ENCODE results near the gene RIMBP3C. TPM values are rescaled to one million over a fixed set of nuclear protein-coding genes. Genes with fewer than 3 reads are reported as not detected.

Gene RIMBP3C
- total RNA-seq, 1 experiment from 2014 or later: 0.44 TPM

DNA sequence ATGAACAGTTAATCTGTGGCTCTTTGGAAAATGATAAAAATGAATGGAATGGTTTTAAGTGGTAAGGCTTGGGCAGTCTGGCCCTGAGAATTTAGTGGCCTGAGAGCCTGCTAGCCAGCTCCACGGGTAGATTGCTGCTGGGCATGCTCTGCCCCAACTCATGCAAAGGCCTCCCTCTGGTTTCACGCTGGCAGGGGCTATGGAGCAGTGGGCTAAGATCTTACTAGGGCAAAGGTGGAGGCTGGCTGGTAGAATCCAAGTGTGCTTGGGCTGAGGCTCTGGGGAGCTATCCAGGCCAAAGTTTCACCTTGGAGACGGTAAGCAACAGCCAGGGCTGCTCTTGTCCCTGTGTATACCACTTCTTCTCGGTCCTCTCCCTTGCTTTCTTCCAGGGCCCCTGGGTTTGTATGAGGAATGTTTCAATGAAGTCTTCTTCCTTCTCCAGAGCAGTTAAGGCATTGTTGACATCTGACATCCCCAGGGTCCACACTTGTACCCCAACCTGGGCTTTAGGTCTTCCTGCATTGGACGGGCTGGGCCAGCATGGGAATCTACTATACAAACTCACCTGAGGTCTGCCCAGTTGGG lies 43.7 kb upstream of the RIMBP3C start (continued):
- TF ChIP-seq NR3C1 (CRISPR knock-in tag; conservative IDR thresholded peaks at IDR 0.05; ENCODE audit: low read depth): no peak

DNA sequence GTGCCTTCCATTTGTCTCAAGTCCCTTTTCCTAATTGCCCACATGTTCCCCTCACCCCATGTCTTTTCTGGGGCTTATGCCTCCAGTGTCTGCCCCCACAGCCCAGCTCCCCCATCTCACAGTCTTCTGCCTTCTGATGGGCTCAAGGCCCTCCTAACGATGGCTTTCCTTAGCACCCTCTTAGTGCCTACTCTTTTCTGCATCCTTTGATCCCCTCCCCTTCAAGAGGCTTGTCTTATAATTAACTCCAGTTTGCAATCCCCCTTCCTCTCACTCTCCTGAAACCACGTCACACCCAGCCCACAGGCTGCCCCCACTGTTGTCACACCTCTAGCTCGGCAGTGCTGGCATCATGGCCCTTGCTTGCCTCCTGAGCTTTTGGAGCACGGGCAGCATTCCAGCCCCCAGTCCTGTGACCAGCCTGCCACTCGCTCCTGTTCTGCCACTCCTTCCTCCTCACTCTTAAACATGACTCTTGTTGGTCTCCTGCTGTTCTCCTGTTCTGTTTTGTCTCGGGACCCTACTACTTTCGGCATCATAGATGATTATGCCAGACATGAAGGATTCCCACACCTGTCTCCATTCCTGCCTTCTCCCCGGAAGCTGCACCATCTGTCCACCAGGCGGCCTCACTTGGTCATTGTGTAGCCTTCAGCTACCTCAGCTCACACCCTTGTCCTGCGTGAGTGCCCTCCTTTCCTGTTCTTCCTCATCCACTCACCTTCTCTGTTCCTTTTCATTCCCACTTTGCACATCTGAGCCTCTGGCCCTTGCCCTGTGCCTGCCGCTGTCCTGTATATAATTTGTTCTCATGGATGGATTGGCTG lies 42.4 kb upstream of the RIMBP3C start:
- peak overlapping the region; percentile 21 for H3K27ac Mint-ChIP-seq
- peak; percentile 91 for ATAC-seq

DNA sequence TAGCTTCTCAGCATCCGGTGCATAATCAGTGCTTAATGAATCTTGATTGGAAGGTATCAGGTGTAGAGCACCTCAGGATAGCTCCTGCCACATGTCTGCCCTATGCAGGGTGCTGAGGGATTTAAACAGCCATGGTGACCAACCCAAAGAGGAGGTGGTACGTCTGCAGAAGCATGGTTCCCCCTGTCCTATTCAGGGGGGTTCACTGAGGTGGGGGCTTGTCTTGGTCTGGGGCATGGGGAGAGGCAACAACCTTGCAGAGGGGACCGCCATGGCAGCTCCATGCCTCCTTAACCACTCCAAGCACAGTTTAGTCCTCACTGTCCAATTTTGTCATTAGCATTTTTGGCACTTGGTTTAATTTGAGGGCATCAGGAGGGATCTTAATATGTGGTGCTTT lies 41.2 kb upstream of the RIMBP3C start:
- POLR2A ChIA-PET: interaction anchor here (0.8 kb wide), 1 partner anchor 37 kb away, joined by 3 read pairs; no protein-coding TSS in a partner anchor
- no peak overlapping the region for H3K4me3 Mint-ChIP-seq

More for the DNA sequence above, 42.4 kb upstream of the RIMBP3C start:
- Mint-ChIP-seq H3K4me1 (peaks cover 14% of the 10 kb centered on the region), H3K4me3 (no peak overlapping the region), H3K9me3 (no peaks in the 10 kb centered on the region), H3K36me3 (peaks cover 30% of the 10 kb centered on the region), H3K27me3 (ENCODE audit: low read depth) (no peaks in the 10 kb centered on the region; the same call in 1 of the 2 replicates)
- ChIA-PET CTCF (interaction anchor here (0.6 to 3.0 kb wide), 16 partner anchors 9 to 277 kb away, joined by 3 to 38 read pairs (median 6); partner anchors contain the start of genes SDF2L1 and YDJC), POLR2A (no interaction called here)
- TF ChIP-seq, protein P1, sequence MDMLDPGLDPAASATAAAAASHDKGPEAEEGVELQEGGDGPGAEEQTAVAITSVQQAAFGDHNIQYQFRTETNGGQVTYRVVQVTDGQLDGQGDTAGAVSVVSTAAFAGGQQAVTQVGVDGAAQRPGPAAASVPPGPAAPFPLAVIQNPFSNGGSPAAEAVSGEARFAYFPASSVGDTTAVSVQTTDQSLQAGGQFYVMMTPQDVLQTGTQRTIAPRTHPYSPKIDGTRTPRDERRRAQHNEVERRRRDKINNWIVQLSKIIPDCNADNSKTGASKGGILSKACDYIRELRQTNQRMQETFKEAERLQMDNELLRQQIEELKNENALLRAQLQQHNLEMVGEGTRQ (CRISPR knock-in tag; IDR thresholded peaks at IDR 0.05): no peak
- TF ChIP-seq, protein P2, sequence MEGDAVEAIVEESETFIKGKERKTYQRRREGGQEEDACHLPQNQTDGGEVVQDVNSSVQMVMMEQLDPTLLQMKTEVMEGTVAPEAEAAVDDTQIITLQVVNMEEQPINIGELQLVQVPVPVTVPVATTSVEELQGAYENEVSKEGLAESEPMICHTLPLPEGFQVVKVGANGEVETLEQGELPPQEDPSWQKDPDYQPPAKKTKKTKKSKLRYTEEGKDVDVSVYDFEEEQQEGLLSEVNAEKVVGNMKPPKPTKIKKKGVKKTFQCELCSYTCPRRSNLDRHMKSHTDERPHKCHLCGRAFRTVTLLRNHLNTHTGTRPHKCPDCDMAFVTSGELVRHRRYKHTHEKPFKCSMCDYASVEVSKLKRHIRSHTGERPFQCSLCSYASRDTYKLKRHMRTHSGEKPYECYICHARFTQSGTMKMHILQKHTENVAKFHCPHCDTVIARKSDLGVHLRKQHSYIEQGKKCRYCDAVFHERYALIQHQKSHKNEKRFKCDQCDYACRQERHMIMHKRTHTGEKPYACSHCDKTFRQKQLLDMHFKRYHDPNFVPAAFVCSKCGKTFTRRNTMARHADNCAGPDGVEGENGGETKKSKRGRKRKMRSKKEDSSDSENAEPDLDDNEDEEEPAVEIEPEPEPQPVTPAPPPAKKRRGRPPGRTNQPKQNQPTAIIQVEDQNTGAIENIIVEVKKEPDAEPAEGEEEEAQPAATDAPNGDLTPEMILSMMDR (IDR thresholded peaks at IDR 0.05): peak; percentile 40; the same call in 1 of the 2 replicates
- TF ChIP-seq, protein P3, sequence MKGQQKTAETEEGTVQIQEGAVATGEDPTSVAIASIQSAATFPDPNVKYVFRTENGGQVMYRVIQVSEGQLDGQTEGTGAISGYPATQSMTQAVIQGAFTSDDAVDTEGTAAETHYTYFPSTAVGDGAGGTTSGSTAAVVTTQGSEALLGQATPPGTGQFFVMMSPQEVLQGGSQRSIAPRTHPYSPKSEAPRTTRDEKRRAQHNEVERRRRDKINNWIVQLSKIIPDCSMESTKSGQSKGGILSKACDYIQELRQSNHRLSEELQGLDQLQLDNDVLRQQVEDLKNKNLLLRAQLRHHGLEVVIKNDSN (CRISPR knock-in tag; IDR thresholded peaks at IDR 0.05): no peak
- TF ChIP-seq TEAD4 (CRISPR knock-in tag; IDR thresholded peaks at IDR 0.05) (no peak), CBFB (CRISPR knock-in tag; IDR thresholded peaks at IDR 0.05; ENCODE audit: low read depth) (no peak), ZNF263 (CRISPR knock-in tag; IDR thresholded peaks at IDR 0.05; ENCODE audit: low read depth) (no peak)
- TF ChIP-seq, protein P4, sequence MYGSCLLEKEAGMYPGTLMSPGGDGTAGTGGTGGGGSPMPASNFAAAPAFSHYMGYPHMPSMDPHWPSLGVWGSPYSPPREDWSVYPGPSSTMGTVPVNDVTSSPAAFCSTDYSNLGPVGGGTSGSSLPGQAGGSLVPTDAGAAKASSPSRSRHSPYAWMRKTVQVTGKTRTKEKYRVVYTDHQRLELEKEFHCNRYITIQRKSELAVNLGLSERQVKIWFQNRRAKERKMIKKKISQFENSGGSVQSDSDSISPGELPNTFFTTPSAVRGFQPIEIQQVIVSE (CRISPR knock-in tag; IDR thresholded peaks at IDR 0.05; ENCODE audit: borderline replicate concordance): no peak
- TF ChIP-seq, protein P5, sequence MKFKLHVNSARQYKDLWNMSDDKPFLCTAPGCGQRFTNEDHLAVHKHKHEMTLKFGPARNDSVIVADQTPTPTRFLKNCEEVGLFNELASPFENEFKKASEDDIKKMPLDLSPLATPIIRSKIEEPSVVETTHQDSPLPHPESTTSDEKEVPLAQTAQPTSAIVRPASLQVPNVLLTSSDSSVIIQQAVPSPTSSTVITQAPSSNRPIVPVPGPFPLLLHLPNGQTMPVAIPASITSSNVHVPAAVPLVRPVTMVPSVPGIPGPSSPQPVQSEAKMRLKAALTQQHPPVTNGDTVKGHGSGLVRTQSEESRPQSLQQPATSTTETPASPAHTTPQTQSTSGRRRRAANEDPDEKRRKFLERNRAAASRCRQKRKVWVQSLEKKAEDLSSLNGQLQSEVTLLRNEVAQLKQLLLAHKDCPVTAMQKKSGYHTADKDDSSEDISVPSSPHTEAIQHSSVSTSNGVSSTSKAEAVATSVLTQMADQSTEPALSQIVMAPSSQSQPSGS (CRISPR knock-in tag; IDR thresholded peaks at IDR 0.05; ENCODE audit: borderline replicate concordance, low read depth): no peak
- DNase-seq (ENCODE audit: low spot score): peak; percentile 51

More for the DNA sequence above, 41.2 kb upstream of the RIMBP3C start:
- Mint-ChIP-seq H3K27ac (no peak overlapping the region), H3K36me3 (peaks cover 30% of the 10 kb centered on the region), H3K9me3 (no peaks in the 10 kb centered on the region), H3K4me1 (peaks cover 18% of the 10 kb centered on the region), H3K27me3 (ENCODE audit: low read depth) (no peaks in the 10 kb centered on the region; the same call in 1 of the 2 replicates)
- ATAC-seq (no peak), DNase-seq (ENCODE audit: low spot score) (no peak)
- TF ChIP-seq NR3C1 (CRISPR knock-in tag; conservative IDR thresholded peaks at IDR 0.05; ENCODE audit: low read depth) (no peak), NFYB (CRISPR knock-in tag; conservative IDR thresholded peaks at IDR 0.05; ENCODE audit: low read depth) (no peak)
- TF ChIP-seq, protein P6, sequence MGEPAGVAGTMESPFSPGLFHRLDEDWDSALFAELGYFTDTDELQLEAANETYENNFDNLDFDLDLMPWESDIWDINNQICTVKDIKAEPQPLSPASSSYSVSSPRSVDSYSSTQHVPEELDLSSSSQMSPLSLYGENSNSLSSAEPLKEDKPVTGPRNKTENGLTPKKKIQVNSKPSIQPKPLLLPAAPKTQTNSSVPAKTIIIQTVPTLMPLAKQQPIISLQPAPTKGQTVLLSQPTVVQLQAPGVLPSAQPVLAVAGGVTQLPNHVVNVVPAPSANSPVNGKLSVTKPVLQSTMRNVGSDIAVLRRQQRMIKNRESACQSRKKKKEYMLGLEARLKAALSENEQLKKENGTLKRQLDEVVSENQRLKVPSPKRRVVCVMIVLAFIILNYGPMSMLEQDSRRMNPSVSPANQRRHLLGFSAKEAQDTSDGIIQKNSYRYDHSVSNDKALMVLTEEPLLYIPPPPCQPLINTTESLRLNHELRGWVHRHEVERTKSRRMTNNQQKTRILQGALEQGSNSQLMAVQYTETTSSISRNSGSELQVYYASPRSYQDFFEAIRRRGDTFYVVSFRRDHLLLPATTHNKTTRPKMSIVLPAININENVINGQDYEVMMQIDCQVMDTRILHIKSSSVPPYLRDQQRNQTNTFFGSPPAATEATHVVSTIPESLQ (CRISPR knock-in tag; IDR thresholded peaks at IDR 0.05): no peak
- CTCF ChIA-PET: interaction anchor here (1.1 to 3.0 kb wide), 4 partner anchors 24 to 54 kb away, joined by 3 to 38 read pairs (median 26); partner anchors contain the start of genes SDF2L1 and YDJC
